ENCODE measurements around the gene DIDO1. TPM values are rescaled to one million over a fixed set of nuclear protein-coding genes. Genes with fewer than 3 reads are reported as not detected.
"Not testable (repeated sequence)": the region's sequence is repeated elsewhere in the genome, so short reads cannot be mapped to it uniquely, and the experiment has no call there.

DIDO1 gene
- polyA plus RNA-seq, 1 experiment = 19.8 TPM

- ChIA-PET CTCF (no interaction called here), POLR2A (no interaction called here)
- DNase-seq (ENCODE audit: low read depth) = no peak
- H3K27me3 ChIP-seq (ENCODE audit: control insufficient read depth, insufficient read depth, low read length) = no peaks in the 10 kb centered on the region
- H3K36me3 ChIP-seq (ENCODE audit: control insufficient read depth, insufficient read depth, low read length) = peaks cover 11% of the 10 kb centered on the region
- no peak overlapping the region for H3K4me3 ChIP-seq (ENCODE audit: low read depth, low read length)
- TF ChIP-seq, protein P1, sequence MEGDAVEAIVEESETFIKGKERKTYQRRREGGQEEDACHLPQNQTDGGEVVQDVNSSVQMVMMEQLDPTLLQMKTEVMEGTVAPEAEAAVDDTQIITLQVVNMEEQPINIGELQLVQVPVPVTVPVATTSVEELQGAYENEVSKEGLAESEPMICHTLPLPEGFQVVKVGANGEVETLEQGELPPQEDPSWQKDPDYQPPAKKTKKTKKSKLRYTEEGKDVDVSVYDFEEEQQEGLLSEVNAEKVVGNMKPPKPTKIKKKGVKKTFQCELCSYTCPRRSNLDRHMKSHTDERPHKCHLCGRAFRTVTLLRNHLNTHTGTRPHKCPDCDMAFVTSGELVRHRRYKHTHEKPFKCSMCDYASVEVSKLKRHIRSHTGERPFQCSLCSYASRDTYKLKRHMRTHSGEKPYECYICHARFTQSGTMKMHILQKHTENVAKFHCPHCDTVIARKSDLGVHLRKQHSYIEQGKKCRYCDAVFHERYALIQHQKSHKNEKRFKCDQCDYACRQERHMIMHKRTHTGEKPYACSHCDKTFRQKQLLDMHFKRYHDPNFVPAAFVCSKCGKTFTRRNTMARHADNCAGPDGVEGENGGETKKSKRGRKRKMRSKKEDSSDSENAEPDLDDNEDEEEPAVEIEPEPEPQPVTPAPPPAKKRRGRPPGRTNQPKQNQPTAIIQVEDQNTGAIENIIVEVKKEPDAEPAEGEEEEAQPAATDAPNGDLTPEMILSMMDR (IDR thresholded peaks at IDR 0.05; ENCODE audit: insufficient read depth, low read depth, low read length) = no peak
Observed at GRCh38 chr20:62852841-62853240, 73.5 kb downstream of the DIDO1 start.

DNA sequence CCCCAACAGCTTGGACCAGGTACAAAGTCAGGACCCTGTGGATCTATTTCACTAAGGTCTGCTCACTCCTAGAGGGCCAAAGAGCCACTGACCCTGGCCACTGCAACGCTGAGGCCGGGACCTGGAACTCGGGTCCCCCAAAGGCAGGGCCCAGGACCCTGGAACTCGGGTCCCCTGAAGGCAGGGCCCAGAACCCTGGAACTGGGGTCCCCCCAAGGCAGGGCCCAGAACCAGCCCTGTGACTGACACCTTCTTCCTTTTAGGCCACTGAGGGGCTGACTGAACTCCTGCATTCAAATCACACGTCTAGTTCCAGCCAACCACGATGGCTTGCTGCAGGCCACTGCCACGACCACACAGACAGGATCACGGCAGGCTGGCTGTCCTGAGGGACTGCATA lies 74.1 kb downstream of the DIDO1 start:
- TF ChIP-seq, protein P1 (IDR thresholded peaks at IDR 0.05; ENCODE audit: insufficient read depth, low read depth, low read length) = no peak
- no peak for DNase-seq (ENCODE audit: low read depth)
- Histone ChIP-seq H3K4me3 (ENCODE audit: low read depth, low read length) (no peak overlapping the region), H3K36me3 (ENCODE audit: control insufficient read depth, insufficient read depth, low read length) (peaks cover 9% of the 10 kb centered on the region), H3K27me3 (ENCODE audit: control insufficient read depth, insufficient read depth, low read length) (no peaks in the 10 kb centered on the region)
- POLR2A ChIA-PET = no interaction called here
- CTCF ChIA-PET = no interaction called here

- no peak for DNase-seq (ENCODE audit: low read depth)
- CTCF ChIA-PET = interaction anchor here (1.5 kb wide), 1 partner anchor 43 kb away, joined by 3 read pairs; no protein-coding TSS in a partner anchor
- POLR2A ChIA-PET = no interaction called here
Observed at GRCh38 chr20:62850333-62850974, 75.9 kb downstream of the DIDO1 start.

DNA sequence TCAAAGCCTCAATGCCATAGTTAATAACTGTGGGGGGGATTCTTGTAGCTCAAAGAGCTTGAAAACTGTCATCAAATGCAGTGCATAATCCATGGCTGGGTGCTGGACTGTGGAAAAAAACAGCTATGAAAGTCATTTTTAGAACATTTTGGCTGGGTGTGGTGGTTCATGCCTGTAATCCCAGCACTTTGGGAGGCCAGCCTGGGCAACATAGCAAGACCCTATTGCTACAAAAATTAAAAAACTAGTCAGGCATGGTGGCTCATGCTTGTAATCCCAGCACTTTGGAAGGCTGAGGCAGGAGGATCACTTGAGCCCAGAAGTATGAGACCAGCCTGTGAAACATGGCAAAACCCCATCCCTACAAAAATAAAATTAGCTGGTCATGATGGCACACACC lies 76.9 kb downstream of the DIDO1 start:
- H3K27me3 ChIP-seq (ENCODE audit: control insufficient read depth, insufficient read depth, low read length) = no peaks in the 10 kb centered on the region
- H3K4me3 ChIP-seq (ENCODE audit: low read depth, low read length) = no peak overlapping the region
- ChIA-PET POLR2A (no interaction called here), CTCF (interaction anchor here (2.3 kb wide), 1 partner anchor 58 kb away, joined by 9 read pairs; no protein-coding TSS in a partner anchor)
- DNase-seq (ENCODE audit: low read depth) = no peak
- TF ChIP-seq, protein P1 (IDR thresholded peaks at IDR 0.05; ENCODE audit: insufficient read depth, low read depth, low read length) = no peak
- peaks cover 3% of the 10 kb centered on the region for H3K36me3 ChIP-seq (ENCODE audit: control insufficient read depth, insufficient read depth, low read length)

More at GRCh38 chr20:62850333-62850974, 75.9 kb downstream of the DIDO1 start:
- no peak overlapping the region for H3K4me3 ChIP-seq (ENCODE audit: low read depth, low read length)
- no peaks in the 10 kb centered on the region for H3K27me3 ChIP-seq (ENCODE audit: control insufficient read depth, insufficient read depth, low read length)
- TF ChIP-seq, protein P1 (IDR thresholded peaks at IDR 0.05; ENCODE audit: insufficient read depth, low read depth, low read length) = no peak
- peaks cover 3% of the 10 kb centered on the region for H3K36me3 ChIP-seq (ENCODE audit: control insufficient read depth, insufficient read depth, low read length)

DNA sequence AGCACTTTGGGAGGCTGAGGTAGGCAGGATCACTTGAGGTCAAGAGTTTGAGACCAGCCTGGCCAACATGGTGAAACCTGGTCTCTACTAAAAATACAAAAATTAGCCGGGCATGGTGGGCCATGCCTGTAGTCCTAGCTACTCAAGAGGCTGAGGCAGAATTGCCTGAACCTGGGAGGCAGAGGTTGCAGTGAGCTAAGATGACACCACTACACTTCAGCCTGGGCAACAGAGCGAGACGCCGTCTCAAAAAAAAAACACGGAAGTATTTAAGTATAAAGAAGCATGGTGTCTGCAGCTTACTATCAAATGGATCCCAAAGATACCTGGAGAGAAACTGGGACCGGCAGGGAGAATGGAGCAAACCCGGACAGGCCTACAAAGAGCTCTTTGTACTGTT lies 77.4 kb downstream of the DIDO1 start:
- H3K27me3 ChIP-seq (ENCODE audit: control insufficient read depth, insufficient read depth, low read length); POLR2A ChIA-PET; DNase-seq (ENCODE audit: low read depth); H3K36me3 ChIP-seq (ENCODE audit: control insufficient read depth, insufficient read depth, low read length); H3K4me3 ChIP-seq (ENCODE audit: low read depth, low read length): not testable (repeated sequence)
- CTCF ChIA-PET = interaction anchor here (1.0 to 2.3 kb wide), 2 partner anchors 11 to 57 kb away, joined by 3 to 9 read pairs; no protein-coding TSS in a partner anchor

Measured in BJ (cell line).